ENCODE results near the gene CR1. TPM values are rescaled to one million over a fixed set of nuclear protein-coding genes. Genes with fewer than 3 reads are reported as not detected.

Gene CR1
- total RNA-seq, 1 donor from 2014 or later = not detected

GRCh38 chr1:207669528-207670009 is 173.6 kb downstream of the CR1 start:
- H3K27me3 Mint-ChIP-seq (ENCODE audit: insufficient read depth, low read depth) = no peaks in the 10 kb centered on the region
- DNase-seq (ENCODE audit: low spot score) = no peak
- H3K4me1 ChIP-seq = no peaks in the 10 kb centered on the region

DNA sequence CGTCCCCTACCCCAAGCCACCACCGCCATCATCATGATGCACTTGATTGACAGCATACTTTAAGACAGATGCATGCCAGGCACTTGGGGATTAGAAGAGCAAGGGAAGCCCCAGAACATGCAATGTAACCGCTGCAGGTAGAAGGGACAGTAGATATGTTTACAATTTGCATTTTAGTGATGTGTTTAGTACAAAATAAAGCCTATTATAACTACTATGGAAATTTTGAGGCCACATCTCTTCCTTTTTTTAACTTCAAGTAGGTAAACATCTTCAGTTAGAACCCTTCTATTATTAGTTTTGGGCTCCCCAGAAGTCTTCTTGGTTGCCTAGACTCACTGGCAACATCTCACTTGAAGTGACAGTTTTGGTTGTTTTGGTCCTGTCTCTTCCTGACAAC is 174.2 kb downstream of the CR1 start:
- no peak for DNase-seq (ENCODE audit: low spot score)
- no peaks in the 10 kb centered on the region for H3K4me1 ChIP-seq
- no peaks in the 10 kb centered on the region for H3F3A ChIP-seq (ENCODE audit: low read depth)
- no peaks in the 10 kb centered on the region for H3K27me3 Mint-ChIP-seq (ENCODE audit: insufficient read depth, low read depth)
- no peaks in the 10 kb centered on the region for H3K4me1 Mint-ChIP-seq
- no peak overlapping the region for H3K9ac ChIP-seq
- no peaks in the 10 kb centered on the region for H3K27me3 ChIP-seq
- TF ChIP-seq, protein P1, sequence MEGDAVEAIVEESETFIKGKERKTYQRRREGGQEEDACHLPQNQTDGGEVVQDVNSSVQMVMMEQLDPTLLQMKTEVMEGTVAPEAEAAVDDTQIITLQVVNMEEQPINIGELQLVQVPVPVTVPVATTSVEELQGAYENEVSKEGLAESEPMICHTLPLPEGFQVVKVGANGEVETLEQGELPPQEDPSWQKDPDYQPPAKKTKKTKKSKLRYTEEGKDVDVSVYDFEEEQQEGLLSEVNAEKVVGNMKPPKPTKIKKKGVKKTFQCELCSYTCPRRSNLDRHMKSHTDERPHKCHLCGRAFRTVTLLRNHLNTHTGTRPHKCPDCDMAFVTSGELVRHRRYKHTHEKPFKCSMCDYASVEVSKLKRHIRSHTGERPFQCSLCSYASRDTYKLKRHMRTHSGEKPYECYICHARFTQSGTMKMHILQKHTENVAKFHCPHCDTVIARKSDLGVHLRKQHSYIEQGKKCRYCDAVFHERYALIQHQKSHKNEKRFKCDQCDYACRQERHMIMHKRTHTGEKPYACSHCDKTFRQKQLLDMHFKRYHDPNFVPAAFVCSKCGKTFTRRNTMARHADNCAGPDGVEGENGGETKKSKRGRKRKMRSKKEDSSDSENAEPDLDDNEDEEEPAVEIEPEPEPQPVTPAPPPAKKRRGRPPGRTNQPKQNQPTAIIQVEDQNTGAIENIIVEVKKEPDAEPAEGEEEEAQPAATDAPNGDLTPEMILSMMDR (IDR thresholded peaks at IDR 0.05) = no peak
- no peak for TF ChIP-seq EZH2 (IDR thresholded peaks at IDR 0.05)
- no peak for TF ChIP-seq EZH2phosphoT487 (IDR thresholded peaks at IDR 0.05)
- no peak overlapping the region for H3K4me2 ChIP-seq
- H3K4me3 Mint-ChIP-seq = no peak overlapping the region
- H3K27ac ChIP-seq = no peak overlapping the region
- H4K20me1 ChIP-seq (ENCODE audit: low read depth) = no peaks in the 10 kb centered on the region
- H3K27ac Mint-ChIP-seq = no peak overlapping the region
- H3K36me3 Mint-ChIP-seq = no peaks in the 10 kb centered on the region
- H2AFZ ChIP-seq (replicated peaks) = no peak overlapping the region
- no peaks in the 10 kb centered on the region for H3K36me3 ChIP-seq
- no peaks in the 10 kb centered on the region for H3K9me3 ChIP-seq (ENCODE audit: low read depth)
- H3K79me2 ChIP-seq (ENCODE audit: low read depth) = no peaks in the 10 kb centered on the region
- H3K4me3 ChIP-seq = no peak overlapping the region
- peaks cover 6% of the 10 kb centered on the region for H3K9me3 Mint-ChIP-seq

More at GRCh38 chr1:207669528-207670009, 173.6 kb downstream of the CR1 start:
- H3K4me3 ChIP-seq = no peak overlapping the region
- no peaks in the 10 kb centered on the region for H3K79me2 ChIP-seq (ENCODE audit: low read depth)
- no peak overlapping the region for H3K4me3 Mint-ChIP-seq
- H3K27ac Mint-ChIP-seq = no peak overlapping the region
- H3K4me2 ChIP-seq = no peak overlapping the region
- H3K27ac ChIP-seq = no peak overlapping the region
- no peaks in the 10 kb centered on the region for H3K36me3 ChIP-seq
- peaks cover 6% of the 10 kb centered on the region for H3K9me3 Mint-ChIP-seq
- H3K9me3 ChIP-seq (ENCODE audit: low read depth) = no peaks in the 10 kb centered on the region
- no peaks in the 10 kb centered on the region for H3K4me1 Mint-ChIP-seq
- no peaks in the 10 kb centered on the region for H3F3A ChIP-seq (ENCODE audit: low read depth)
- H3K27me3 ChIP-seq = no peaks in the 10 kb centered on the region
- no peak overlapping the region for H2AFZ ChIP-seq (replicated peaks)
- TF ChIP-seq, protein P1 (IDR thresholded peaks at IDR 0.05) = no peak
- TF ChIP-seq EZH2phosphoT487 (IDR thresholded peaks at IDR 0.05) (no peak), EZH2 (IDR thresholded peaks at IDR 0.05) (no peak)
- no peak overlapping the region for H3K9ac ChIP-seq
- H4K20me1 ChIP-seq (ENCODE audit: low read depth) = no peaks in the 10 kb centered on the region
- no peaks in the 10 kb centered on the region for H3K36me3 Mint-ChIP-seq

DNA sequence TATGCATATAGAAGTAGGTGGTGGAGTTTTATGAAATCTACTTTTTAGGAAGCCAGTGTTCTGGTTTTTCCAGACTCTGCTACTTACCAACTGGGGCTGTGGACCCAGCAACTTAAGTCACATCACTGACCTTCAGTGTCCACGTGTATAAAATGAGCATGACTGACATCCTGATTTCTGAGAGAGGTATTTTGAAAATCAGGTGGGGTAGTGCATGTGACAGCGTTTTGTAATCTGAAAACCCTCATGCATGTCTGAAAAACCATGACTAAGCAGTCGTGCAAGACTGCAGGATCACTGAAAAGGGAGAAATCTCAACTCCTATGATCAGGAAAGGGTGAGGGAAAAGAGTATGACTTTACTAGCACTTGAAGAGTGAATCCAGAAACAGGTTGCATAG is 175.0 kb downstream of the CR1 start:
- no peaks in the 10 kb centered on the region for H3K4me1 ChIP-seq
- Mint-ChIP-seq H3K4me1 (no peaks in the 10 kb centered on the region), H3K27me3 (ENCODE audit: insufficient read depth, low read depth) (no peaks in the 10 kb centered on the region), H3K4me3 (no peak overlapping the region), H3K36me3 (no peaks in the 10 kb centered on the region), H3K9me3 (peaks cover 5% of the 10 kb centered on the region), H3K27ac (no peak overlapping the region)
- no peaks in the 10 kb centered on the region for H3K36me3 ChIP-seq
- H3K79me2 ChIP-seq (ENCODE audit: low read depth) = no peaks in the 10 kb centered on the region
- no peak overlapping the region for H2AFZ ChIP-seq (replicated peaks)
- H4K20me1 ChIP-seq (ENCODE audit: low read depth) = no peaks in the 10 kb centered on the region
- H3K9me3 ChIP-seq (ENCODE audit: low read depth) = no peaks in the 10 kb centered on the region
- H3K27me3 ChIP-seq = no peaks in the 10 kb centered on the region
- TF ChIP-seq EZH2phosphoT487 (IDR thresholded peaks at IDR 0.05) = no peak
- TF ChIP-seq EZH2 (IDR thresholded peaks at IDR 0.05) = no peak
- H3K4me3 ChIP-seq = no peak overlapping the region
- DNase-seq (ENCODE audit: low spot score) = no peak
- H3K4me2 ChIP-seq = no peak overlapping the region
- no peaks in the 10 kb centered on the region for H3F3A ChIP-seq (ENCODE audit: low read depth)
- H3K27ac ChIP-seq = no peak overlapping the region
- H3K9ac ChIP-seq = no peak overlapping the region

DNA sequence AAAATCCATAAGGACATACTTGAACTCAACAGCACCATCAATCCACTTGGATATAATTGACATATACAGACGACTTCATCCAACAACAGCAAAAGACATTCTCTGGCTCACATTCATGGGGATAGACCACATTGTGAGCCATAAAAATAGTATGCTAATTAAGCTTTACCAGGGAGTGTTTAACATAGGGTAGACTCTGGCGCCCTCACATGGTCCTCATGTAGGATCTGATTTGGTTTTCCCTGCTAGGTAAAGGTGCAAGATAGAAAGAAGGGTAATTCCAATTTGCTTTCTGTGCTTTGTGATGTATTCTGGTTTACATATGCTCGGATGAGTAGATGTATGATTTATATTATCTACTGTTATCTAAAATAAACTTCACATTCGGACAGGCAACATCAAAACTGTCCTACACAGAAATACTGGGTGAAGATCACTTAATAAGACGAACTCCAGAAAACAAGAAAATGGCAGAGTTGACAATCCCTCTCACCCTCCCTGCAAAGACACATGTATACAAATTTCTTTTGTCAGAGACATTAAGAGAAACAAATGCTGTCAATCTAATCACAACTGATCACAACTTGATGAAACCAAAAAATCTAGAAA is 176.7 kb downstream of the CR1 start:
- H3K27ac ChIP-seq = no peak overlapping the region
- H3K4me2 ChIP-seq = no peak overlapping the region
- DNase-seq (ENCODE audit: low spot score) = peak; percentile 70

More for the DNA sequence above, 176.7 kb downstream of the CR1 start:
- Histone ChIP-seq H3K9ac (no peak overlapping the region), H3K36me3 (no peaks in the 10 kb centered on the region), H3K79me2 (ENCODE audit: low read depth) (no peaks in the 10 kb centered on the region), H3K4me3 (no peak overlapping the region), H4K20me1 (ENCODE audit: low read depth) (no peaks in the 10 kb centered on the region), H3K9me3 (ENCODE audit: low read depth) (no peaks in the 10 kb centered on the region), H2AFZ (replicated peaks) (no peak overlapping the region), H3K4me1 (no peaks in the 10 kb centered on the region), H3F3A (ENCODE audit: low read depth) (no peaks in the 10 kb centered on the region), H3K27me3 (no peaks in the 10 kb centered on the region)
- TF ChIP-seq, protein P1 (IDR thresholded peaks at IDR 0.05) = peak; percentile 81
- TF ChIP-seq EZH2phosphoT487 (IDR thresholded peaks at IDR 0.05) = no peak
- no peak for TF ChIP-seq EZH2 (IDR thresholded peaks at IDR 0.05)
- no peak overlapping the region for H3K4me3 Mint-ChIP-seq
- H3K36me3 Mint-ChIP-seq = no peaks in the 10 kb centered on the region
- peaks cover 3% of the 10 kb centered on the region for H3K9me3 Mint-ChIP-seq
- no peaks in the 10 kb centered on the region for H3K4me1 Mint-ChIP-seq
- no peak overlapping the region for H3K27ac Mint-ChIP-seq
- no peaks in the 10 kb centered on the region for H3K27me3 Mint-ChIP-seq (ENCODE audit: insufficient read depth, low read depth)

All from neural progenitor cell (in vitro differentiated cells).